Esophagus squamous epithelium (tissue), 4 donors: Measurements from ENCODE around the gene FAT4.

Experiments
- CTCF ChIP-seq, 6 experiments: fragments of 450-650 bp in 4 of 6; fragments of 200-600 bp in 2 of 6; sonication (generic) in 2 of 6; IDR thresholded peaks; one replicate each; pipeline ENCODE4 v1.5.1; 2016 to 2019; ENCODE audit warnings: antibody characterized with exemption in 6 of 6, mild to moderate bottlenecking in 4 of 6, moderate library complexity in 4 of 6
- POLR2A ChIP-seq, 4 donors: fragments of 450-650 bp; IDR thresholded peaks; one replicate each; pipeline ENCODE4 v1.6.1; 2017; ENCODE audit warnings: antibody characterized with exemption in 4 of 4, mild to moderate bottlenecking in 4 of 4, moderate library complexity in 3 of 4

DNA sequence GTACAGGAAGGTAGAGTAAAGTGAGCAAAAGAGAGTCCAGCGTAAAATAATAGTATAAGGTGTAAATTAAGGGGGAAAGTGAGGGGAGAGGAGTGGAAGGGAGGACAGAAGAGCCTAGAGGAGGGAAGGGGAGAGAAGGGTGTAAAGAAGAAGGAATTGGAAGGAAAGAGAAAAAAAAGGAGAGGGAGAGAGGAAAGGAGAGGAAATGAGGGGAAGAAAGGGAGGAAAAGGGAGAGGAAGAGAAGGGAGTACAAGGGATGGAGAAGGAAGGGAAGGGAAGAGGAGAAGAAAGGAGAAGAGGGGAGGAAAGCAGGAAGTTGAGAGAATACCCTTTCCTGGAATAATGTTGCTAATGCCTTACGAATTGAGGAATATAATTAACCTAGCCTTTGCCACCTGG lies 3.3 kb upstream of the FAT4 start:
- TF ChIP-seq CTCF (IDR thresholded peaks at IDR 0.05) (no peak), POLR2A (IDR thresholded peaks at IDR 0.05) (no peak)
